Neural cell (in vitro differentiated cells): ENCODE data around the gene PAAF1.

Experiments used
- CTCF ChIP-seq: fragments of 450-650 bp; IDR thresholded peaks from 2 replicates; pipeline ENCODE4 v1.5.1; 2014; ENCODE audit warnings: antibody characterized with exemption, mild to moderate bottlenecking, moderate library complexity; ENCODE audit not compliant: poor library complexity, severe bottlenecking
- EP300 ChIP-seq: fragments of 450-650 bp; conservative IDR thresholded peaks from 2 replicates; pipeline ENCODE4 v1.6.1; 2014; ENCODE audit warnings: antibody characterized with exemption, mild to moderate bottlenecking, moderate library complexity; ENCODE audit not compliant: poor library complexity, severe bottlenecking
- EZH2 ChIP-seq: fragments of 200-600, 300-800 bp; shearing (Covaris generic), sonication (generic); IDR thresholded peaks from 2 replicates; pipeline ENCODE4 v1.6.1; 2014; ENCODE audit warnings: antibody characterized with exemption, low read length, borderline replicate concordance, mild to moderate bottlenecking; ENCODE audit not compliant: insufficient read depth, poor library complexity, severe bottlenecking
- MXI1 ChIP-seq: fragments of 450-650 bp; conservative IDR thresholded peaks from 2 replicates; pipeline ENCODE4 v1.6.1; 2014; ENCODE audit warnings: antibody characterized with exemption, mild to moderate bottlenecking; ENCODE audit not compliant: poor library complexity, severe bottlenecking
- POLR2AphosphoS5 ChIP-seq: IDR thresholded peaks from 2 replicates; pipeline ENCODE4 v1.6.1; 2012
- RAD21 ChIP-seq: fragments of 450-650 bp; conservative IDR thresholded peaks from 2 replicates; pipeline ENCODE4 v1.6.1; 2014; ENCODE audit warnings: antibody characterized with exemption, mild to moderate bottlenecking, moderate library complexity
- REST ChIP-seq: IDR thresholded peaks from 2 replicates; pipeline ENCODE4 v1.6.1; 2012; ENCODE audit warnings: borderline replicate concordance
- TAF1 ChIP-seq: IDR thresholded peaks from 2 replicates; pipeline ENCODE4 v1.6.1; 2012; ENCODE audit warnings: low read depth

- TF ChIP-seq CTCF, result no peak
- no peak for TF ChIP-seq MXI1
- TF ChIP-seq EP300, result no peak
- no peak for TF ChIP-seq EZH2
- TF ChIP-seq POLR2AphosphoS5, result no peak
- TF ChIP-seq REST, result no peak
- TF ChIP-seq RAD21, result no peak
- TF ChIP-seq TAF1, result no peak
These were observed 10.7 kb upstream of the PAAF1 start for GRCh38 chr11:73866095-73866579.
